Caco-2 (cell line): ENCODE data around the gene CERS1. TPM values are rescaled to one million over a fixed set of nuclear protein-coding genes. Genes with fewer than 3 reads are reported as not detected.

Experiments used
- BruUV-seq: library from RNA; stranded (reverse); fragments of 400-500 nt; replicated peaks from 2 replicates; lab custom pipeline; 2021; lab: Mats Ljungman, UMichigan
- CTCF ChIA-PET: fragments of 300-600 bp; sonication (Branson Sonifier 250); formaldehyde crosslinking; loops from one replicate; lab custom pipeline; 2022; ENCODE audit warnings: antibody characterized with exemption; lab: Charles Lee
- POLR2A ChIA-PET: fragments of 300-600 bp; sonication (Branson Sonifier 250); formaldehyde crosslinking; loops from one replicate; lab custom pipeline; 2022; ENCODE audit warnings: antibody characterized with exemption; lab: Charles Lee
- DNase-seq, 2 experiments: peaks; one replicate each; pipeline versions ENCODE4 v3.0.0 to v3.0.0-alpha.2; 2020 to 2022
- H3K27me3 ChIP-seq: replicated peaks from 2 replicates; pipeline ENCODE4 v1.6.0; 2011; ENCODE audit warnings: low read length; ENCODE audit not compliant: control insufficient read depth, insufficient read depth
- H3K36me3 ChIP-seq: 2 replicates; pipeline ENCODE4 v1.5.1; 2011; ENCODE audit warnings: low read length; ENCODE audit not compliant: control insufficient read depth, insufficient read depth
- H3K4me1 ChIP-seq: fragments of 250-450 bp; sonication (Bioruptor Pico); 2 replicates; pipeline ENCODE4 v1.5.1; 2020; ENCODE audit warnings: mild to moderate bottlenecking
- H3K4me3 ChIP-seq: 2 replicates; pipeline ENCODE4 v1.5.1; 2011; ENCODE audit warnings: low read depth, mild to moderate bottlenecking, control low read depth, low read length
- H3K9me3 ChIP-seq: fragments of 250-450 bp; sonication (Bioruptor Pico); 2 replicates; pipeline ENCODE4 v1.5.1; 2020; ENCODE audit warnings: mild to moderate bottlenecking, moderate library complexity
- H3K27ac Mint-ChIP-seq: one replicate; pipeline ENCODE4 v1.8.0; 2022; ENCODE audit warnings: mixed read lengths; ENCODE audit not compliant: unreplicated experiment
- H3K27me3 Mint-ChIP-seq: one replicate; pipeline ENCODE4 v1.8.0; 2022; ENCODE audit warnings: mixed read lengths; ENCODE audit not compliant: insufficient read depth, unreplicated experiment
- H3K36me3 Mint-ChIP-seq: one replicate; pipeline ENCODE4 v1.8.0; 2022; ENCODE audit warnings: mild to moderate bottlenecking, mixed read lengths; ENCODE audit not compliant: insufficient read depth, unreplicated experiment
- H3K4me1 Mint-ChIP-seq: one replicate; pipeline ENCODE4 v1.8.0; 2022; ENCODE audit warnings: low read depth, mixed read lengths; ENCODE audit not compliant: unreplicated experiment
- H3K4me3 Mint-ChIP-seq: one replicate; pipeline ENCODE4 v1.8.0; 2022; ENCODE audit warnings: mild to moderate bottlenecking, moderate library complexity, mixed read lengths; ENCODE audit not compliant: unreplicated experiment
- H3K9me3 Mint-ChIP-seq: one replicate; pipeline ENCODE4 v1.8.0; 2022; ENCODE audit warnings: mixed read lengths; ENCODE audit not compliant: unreplicated experiment
- intact Hi-C: fragments of 100-400 bp; cut with micrococcal nuclease; formaldehyde crosslinking; loops from one replicate; pipeline ENCODE4 v1.10.0; 2022; ENCODE audit not compliant: unreplicated experiment
- total RNA-seq: library from RNA; stranded (reverse); gene quantifications from 2 replicates; pipeline ENCODE4 v1.2.3, GENCODE V29; 2022
- TF ChIP-seq, protein P1 (sequence below), 2 experiments: fragments of 200-600 bp in 1 of 2; IDR thresholded peaks; 1 replicate in 1 of 2; 2 replicates in 1 of 2; pipeline versions ENCODE4 v1.5.1 to v1.8.0; 2011 to 2022; ENCODE audit warnings: antibody characterized with exemption in 1 of 2, control low read depth in 1 of 2, inconsistent platforms in 1 of 2, low read depth in 1 of 2, low read length in 1 of 2, mild to moderate bottlenecking in 1 of 2, moderate library complexity in 1 of 2; ENCODE audit not compliant: insufficient read depth in 1 of 2, severe bottlenecking in 1 of 2, unreplicated experiment in 1 of 2

The CERS1 gene
- total RNA-seq, 1 experiment from 2014 or later: 20.3 TPM

DNA sequence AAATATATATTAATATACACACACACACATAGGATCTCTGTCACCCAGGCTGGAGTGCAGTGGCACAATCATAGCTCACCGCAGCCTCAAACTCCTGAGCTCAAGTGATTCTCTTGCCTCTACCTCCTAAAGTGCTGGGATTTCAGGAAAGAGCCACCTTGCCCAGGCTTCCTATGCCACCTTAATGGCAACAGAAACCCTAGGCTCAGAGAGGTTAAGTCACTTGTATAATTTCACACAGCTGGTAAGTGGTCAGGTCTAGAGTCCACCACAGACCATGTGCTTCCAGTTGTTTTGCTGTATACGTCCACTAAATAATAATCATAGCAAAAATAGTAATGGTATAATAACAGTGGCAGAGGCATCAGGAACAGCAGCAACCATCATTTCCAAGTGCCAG is 65.5 kb downstream of the CERS1 start:
- Mint-ChIP-seq H3K4me3 (peak overlapping the region; percentile 19), H3K9me3 (no peaks in the 10 kb centered on the region), H3K27me3 (no peaks in the 10 kb centered on the region), H3K4me1 (peaks cover 10% of the 10 kb centered on the region), H3K27ac (no peak overlapping the region), H3K36me3 (peaks cover 29% of the 10 kb centered on the region)
- Histone ChIP-seq H3K4me1 (0 out of 2 replicates have a peak, but pooled peaks cover 8% of the 10 kb centered on the region), H3K4me3 (no peak overlapping the region), H3K36me3 (peaks cover 1% of the 10 kb centered on the region), H3K9me3 (peaks cover 7% of the 10 kb centered on the region; the same call in 1 of the 2 replicates), H3K27me3 (no peaks in the 10 kb centered on the region)
- POLR2A ChIA-PET: no interaction called here
- BruUV-seq: no TSS peak
- intact Hi-C loops: loop anchor here (5.0 kb wide), 1 partner anchor 33 kb away; no protein-coding TSS in a partner anchor
- CTCF ChIA-PET: no interaction called here
- TF ChIP-seq, protein P1, sequence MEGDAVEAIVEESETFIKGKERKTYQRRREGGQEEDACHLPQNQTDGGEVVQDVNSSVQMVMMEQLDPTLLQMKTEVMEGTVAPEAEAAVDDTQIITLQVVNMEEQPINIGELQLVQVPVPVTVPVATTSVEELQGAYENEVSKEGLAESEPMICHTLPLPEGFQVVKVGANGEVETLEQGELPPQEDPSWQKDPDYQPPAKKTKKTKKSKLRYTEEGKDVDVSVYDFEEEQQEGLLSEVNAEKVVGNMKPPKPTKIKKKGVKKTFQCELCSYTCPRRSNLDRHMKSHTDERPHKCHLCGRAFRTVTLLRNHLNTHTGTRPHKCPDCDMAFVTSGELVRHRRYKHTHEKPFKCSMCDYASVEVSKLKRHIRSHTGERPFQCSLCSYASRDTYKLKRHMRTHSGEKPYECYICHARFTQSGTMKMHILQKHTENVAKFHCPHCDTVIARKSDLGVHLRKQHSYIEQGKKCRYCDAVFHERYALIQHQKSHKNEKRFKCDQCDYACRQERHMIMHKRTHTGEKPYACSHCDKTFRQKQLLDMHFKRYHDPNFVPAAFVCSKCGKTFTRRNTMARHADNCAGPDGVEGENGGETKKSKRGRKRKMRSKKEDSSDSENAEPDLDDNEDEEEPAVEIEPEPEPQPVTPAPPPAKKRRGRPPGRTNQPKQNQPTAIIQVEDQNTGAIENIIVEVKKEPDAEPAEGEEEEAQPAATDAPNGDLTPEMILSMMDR (IDR thresholded peaks at IDR 0.05; ENCODE audit: insufficient read depth in 1 of 2, low read depth in 1 of 2, low read length in 1 of 2, severe bottlenecking in 1 of 2, unreplicated experiment in 1 of 2): no peak
- no peak for DNase-seq

DNA sequence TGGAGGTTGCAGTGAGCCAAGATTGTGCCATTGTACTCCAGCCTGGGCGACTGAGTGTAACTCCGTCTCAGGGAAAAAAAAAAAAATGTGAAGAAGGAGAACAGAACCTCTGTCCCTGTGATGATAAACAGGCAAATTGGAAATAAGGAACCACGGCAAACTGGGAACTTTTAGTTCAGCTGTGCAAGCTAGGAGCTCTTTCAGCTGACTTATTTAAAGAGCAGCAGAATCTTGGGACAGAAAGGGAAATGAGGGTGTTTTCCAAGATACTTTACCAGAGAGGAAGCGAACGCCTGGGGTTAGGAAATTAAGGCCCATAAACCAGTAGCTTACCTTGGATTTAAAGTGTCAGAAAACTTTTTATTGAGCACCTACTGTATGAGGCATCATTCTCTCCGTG is 67.2 kb downstream of the CERS1 start:
- Mint-ChIP-seq H3K36me3 (peaks cover 17% of the 10 kb centered on the region), H3K9me3 (no peaks in the 10 kb centered on the region), H3K27me3 (no peaks in the 10 kb centered on the region), H3K4me1 (peaks cover under 1% of the 10 kb centered on the region), H3K27ac (no peak overlapping the region), H3K4me3 (no peak overlapping the region)
- CTCF ChIA-PET: no interaction called here
- BruUV-seq: no TSS peak
- Histone ChIP-seq H3K27me3 (no peaks in the 10 kb centered on the region), H3K9me3 (peaks cover 7% of the 10 kb centered on the region; the same call in 1 of the 2 replicates), H3K4me1 (no peaks in the 10 kb centered on the region), H3K36me3 (no peaks in the 10 kb centered on the region; the same call in 1 of the 2 replicates), H3K4me3 (no peak overlapping the region)
- POLR2A ChIA-PET: interaction anchor here (0.6 kb wide), 1 partner anchor 60 kb away, joined by 8 read pairs; no protein-coding TSS in a partner anchor
- TF ChIP-seq, protein P1 (IDR thresholded peaks at IDR 0.05; ENCODE audit: insufficient read depth in 1 of 2, low read depth in 1 of 2, low read length in 1 of 2, severe bottlenecking in 1 of 2, unreplicated experiment in 1 of 2): no peak
- no peak for DNase-seq
- intact Hi-C loops: no loop called here

Other genes with a start within 250 kb of the CERS1 start
- 12.0 and 13.8 TPM in 2 replicates for gene CRTC1, start 212.5 kb downstream of the CERS1 start, total RNA-seq
- gene COMP, start 104.9 kb downstream of the CERS1 start, total RNA-seq: 0.14 and 0.16 TPM in 2 replicates
- 93.8 and 96.6 TPM in 2 replicates for gene UPF1, start 64.2 kb downstream of the CERS1 start, total RNA-seq
- gene COPE, start 23.2 kb upstream of the CERS1 start, total RNA-seq: 207 and 213 TPM in 2 replicates
- 46.8 and 48.7 TPM in 2 replicates for gene DDX49, start 23.6 kb upstream of the CERS1 start, total RNA-seq
- 18.0 and 19.0 TPM in 2 replicates for gene HOMER3, start 45.1 kb upstream of the CERS1 start, total RNA-seq
- 74.1 and 75.6 TPM in 2 replicates for gene SUGP2, start 137.4 kb upstream of the CERS1 start, total RNA-seq
- gene ARMC6, start 137.4 kb upstream of the CERS1 start, total RNA-seq: 40.1 and 44.6 TPM in 2 replicates
- 4.5 and 5.4 TPM in 2 replicates for gene SLC25A42, start 167.8 kb upstream of the CERS1 start, total RNA-seq
- 36.9 and 38.3 TPM in 2 replicates for gene TMEM161A, start 242.3 kb upstream of the CERS1 start, total RNA-seq